Neural cell (in vitro differentiated cells): ENCODE data around the gene ADORA1. TPM values are rescaled to one million over a fixed set of nuclear protein-coding genes. Genes with fewer than 3 reads are reported as not detected.

ENCODE experiments used
- H2AFZ ChIP-seq: fragments of 200-600, 300-800 bp; sonication (generic), shearing (Covaris generic); 2 replicates; pipeline ENCODE4 v1.6.0; 2014; ENCODE audit warnings: low read depth, mild to moderate bottlenecking, antibody characterized with exemption, low read length, moderate library complexity
- H3F3A ChIP-seq: fragments of 200-600 bp; shearing (Covaris generic); 2 replicates; pipeline ENCODE4 v1.6.1; 2016; ENCODE audit warnings: mild to moderate bottlenecking, moderate library complexity, mixed read lengths, antibody characterized with exemption, low read length; ENCODE audit not compliant: insufficient read depth, poor library complexity, severe bottlenecking
- H3K27ac ChIP-seq: fragments of 200-600, 300-800 bp; sonication (generic), shearing (Covaris generic); 2 replicates; pipeline ENCODE4 v1.5.1; 2014; ENCODE audit warnings: mild to moderate bottlenecking, low read length, moderate library complexity
- H3K27me3 ChIP-seq: fragments of 300-800, 200-600 bp; sonication (generic), shearing (Covaris generic); 2 replicates; pipeline ENCODE4 v1.6.0; 2014; ENCODE audit warnings: mild to moderate bottlenecking, low read depth, low read length, moderate library complexity; ENCODE audit not compliant: insufficient read depth
- H3K36me3 ChIP-seq: fragments of 300-800, 200-600 bp; sonication (generic), shearing (Covaris generic); 2 replicates; pipeline ENCODE4 v1.5.1; 2014; ENCODE audit warnings: mild to moderate bottlenecking, antibody characterized with exemption, low read length, moderate library complexity; ENCODE audit not compliant: insufficient read depth
- H3K4me2 ChIP-seq: fragments of 300-800, 200-600 bp; sonication (generic), shearing (Covaris generic); 2 replicates; pipeline ENCODE4 v1.6.0; 2014; ENCODE audit warnings: mild to moderate bottlenecking, low read length
- H3K4me3 ChIP-seq: fragments of 300-800, 200-600 bp; sonication (generic), shearing (Covaris generic); 2 replicates; pipeline ENCODE4 v1.5.1; 2014; ENCODE audit warnings: mild to moderate bottlenecking, low read length, moderate library complexity
- H3K79me2 ChIP-seq: fragments of 200-600 bp; shearing (Covaris generic); replicated peaks from 2 replicates; pipeline ENCODE4 v1.6.0; 2014; ENCODE audit warnings: mild to moderate bottlenecking, low read length, moderate library complexity; ENCODE audit not compliant: insufficient read depth
- H3K9ac ChIP-seq: fragments of 300-800, 200-600 bp; sonication (generic), shearing (Covaris generic); 2 replicates; pipeline ENCODE4 v1.6.1; 2016; ENCODE audit warnings: mild to moderate bottlenecking, low read length, mixed read lengths
- H3K9me2 ChIP-seq: fragments of 200-600 bp; shearing (Covaris generic); 2 replicates; pipeline ENCODE4 v1.6.1; 2016; ENCODE audit warnings: mild to moderate bottlenecking, low read length, mixed read lengths; ENCODE audit not compliant: insufficient read depth
- H3K9me3 ChIP-seq: fragments of 200-600, 300-800 bp; sonication (generic), shearing (Covaris generic); 2 replicates; pipeline ENCODE4 v1.6.1; 2016; ENCODE audit warnings: mild to moderate bottlenecking, mixed run types, low read length, moderate library complexity, mixed read lengths
- H4K20me1 ChIP-seq: fragments of 200-600 bp; shearing (Covaris generic); 2 replicates; pipeline ENCODE4 v1.6.1; 2016; ENCODE audit warnings: mild to moderate bottlenecking, mixed run types; ENCODE audit not compliant: insufficient read depth
- CTCF ChIP-seq: fragments of 450-650 bp; IDR thresholded peaks from 2 replicates; pipeline ENCODE4 v1.5.1; 2014; ENCODE audit warnings: antibody characterized with exemption, mild to moderate bottlenecking, moderate library complexity; ENCODE audit not compliant: poor library complexity, severe bottlenecking
- EP300 ChIP-seq: fragments of 450-650 bp; conservative IDR thresholded peaks from 2 replicates; pipeline ENCODE4 v1.6.1; 2014; ENCODE audit warnings: antibody characterized with exemption, mild to moderate bottlenecking, moderate library complexity; ENCODE audit not compliant: poor library complexity, severe bottlenecking
- EZH2 ChIP-seq: fragments of 200-600, 300-800 bp; shearing (Covaris generic), sonication (generic); IDR thresholded peaks from 2 replicates; pipeline ENCODE4 v1.6.1; 2014; ENCODE audit warnings: antibody characterized with exemption, low read length, borderline replicate concordance, mild to moderate bottlenecking; ENCODE audit not compliant: insufficient read depth, poor library complexity, severe bottlenecking
- MXI1 ChIP-seq: fragments of 450-650 bp; conservative IDR thresholded peaks from 2 replicates; pipeline ENCODE4 v1.6.1; 2014; ENCODE audit warnings: antibody characterized with exemption, mild to moderate bottlenecking; ENCODE audit not compliant: poor library complexity, severe bottlenecking
- POLR2AphosphoS5 ChIP-seq: IDR thresholded peaks from 2 replicates; pipeline ENCODE4 v1.6.1; 2012
- RAD21 ChIP-seq: fragments of 450-650 bp; conservative IDR thresholded peaks from 2 replicates; pipeline ENCODE4 v1.6.1; 2014; ENCODE audit warnings: antibody characterized with exemption, mild to moderate bottlenecking, moderate library complexity
- SMC3 ChIP-seq: fragments of 450-650 bp; conservative IDR thresholded peaks from 2 replicates; pipeline ENCODE4 v1.6.1; 2014; ENCODE audit warnings: antibody characterized with exemption, mild to moderate bottlenecking, moderate library complexity; ENCODE audit not compliant: poor library complexity
- TAF1 ChIP-seq: IDR thresholded peaks from 2 replicates; pipeline ENCODE4 v1.6.1; 2012; ENCODE audit warnings: low read depth
- polyA plus RNA-seq: library from polyadenylated mRNA; depleted of rRNA; stranded (reverse); fragments of >200 nt; gene quantifications from 2 replicates; pipeline ENCODE4 v1.2.3, GENCODE V29; 2014
- TF ChIP-seq, protein P1 (sequence below): IDR thresholded peaks from 2 replicates; pipeline ENCODE4 v1.6.1; 2012; ENCODE audit warnings: borderline replicate concordance

ADORA1 gene
- polyA plus RNA-seq, 1 donor from 2014 or later = 7.2 TPM

GRCh38 chr1:203199481-203199815, 71.9 kb downstream of the ADORA1 start:
- H3K36me3 ChIP-seq = no peaks in the 10 kb centered on the region
- no peak overlapping the region for H3K9ac ChIP-seq
- no peaks in the 10 kb centered on the region for H3K79me2 ChIP-seq
- no peaks in the 10 kb centered on the region for H3K27me3 ChIP-seq
- no peak overlapping the region for H3K4me3 ChIP-seq
- no peak overlapping the region for H2AFZ ChIP-seq
- no peak overlapping the region for H3K27ac ChIP-seq
- no peaks in the 10 kb centered on the region for H3K9me2 ChIP-seq
- no peaks in the 10 kb centered on the region for H4K20me1 ChIP-seq
- TF ChIP-seq EP300 = no peak
- no peak for TF ChIP-seq SMC3
- no peak for TF ChIP-seq RAD21
- TF ChIP-seq CTCF = no peak
- TF ChIP-seq, protein P1, sequence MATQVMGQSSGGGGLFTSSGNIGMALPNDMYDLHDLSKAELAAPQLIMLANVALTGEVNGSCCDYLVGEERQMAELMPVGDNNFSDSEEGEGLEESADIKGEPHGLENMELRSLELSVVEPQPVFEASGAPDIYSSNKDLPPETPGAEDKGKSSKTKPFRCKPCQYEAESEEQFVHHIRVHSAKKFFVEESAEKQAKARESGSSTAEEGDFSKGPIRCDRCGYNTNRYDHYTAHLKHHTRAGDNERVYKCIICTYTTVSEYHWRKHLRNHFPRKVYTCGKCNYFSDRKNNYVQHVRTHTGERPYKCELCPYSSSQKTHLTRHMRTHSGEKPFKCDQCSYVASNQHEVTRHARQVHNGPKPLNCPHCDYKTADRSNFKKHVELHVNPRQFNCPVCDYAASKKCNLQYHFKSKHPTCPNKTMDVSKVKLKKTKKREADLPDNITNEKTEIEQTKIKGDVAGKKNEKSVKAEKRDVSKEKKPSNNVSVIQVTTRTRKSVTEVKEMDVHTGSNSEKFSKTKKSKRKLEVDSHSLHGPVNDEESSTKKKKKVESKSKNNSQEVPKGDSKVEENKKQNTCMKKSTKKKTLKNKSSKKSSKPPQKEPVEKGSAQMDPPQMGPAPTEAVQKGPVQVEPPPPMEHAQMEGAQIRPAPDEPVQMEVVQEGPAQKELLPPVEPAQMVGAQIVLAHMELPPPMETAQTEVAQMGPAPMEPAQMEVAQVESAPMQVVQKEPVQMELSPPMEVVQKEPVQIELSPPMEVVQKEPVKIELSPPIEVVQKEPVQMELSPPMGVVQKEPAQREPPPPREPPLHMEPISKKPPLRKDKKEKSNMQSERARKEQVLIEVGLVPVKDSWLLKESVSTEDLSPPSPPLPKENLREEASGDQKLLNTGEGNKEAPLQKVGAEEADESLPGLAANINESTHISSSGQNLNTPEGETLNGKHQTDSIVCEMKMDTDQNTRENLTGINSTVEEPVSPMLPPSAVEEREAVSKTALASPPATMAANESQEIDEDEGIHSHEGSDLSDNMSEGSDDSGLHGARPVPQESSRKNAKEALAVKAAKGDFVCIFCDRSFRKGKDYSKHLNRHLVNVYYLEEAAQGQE = no peak
- no peak for TF ChIP-seq MXI1
- no peak for TF ChIP-seq POLR2AphosphoS5
- no peak for TF ChIP-seq TAF1
- TF ChIP-seq EZH2 = no peak
- H3F3A ChIP-seq = no peaks in the 10 kb centered on the region
- H3K4me2 ChIP-seq = no peak overlapping the region
- no peaks in the 10 kb centered on the region for H3K9me3 ChIP-seq

GRCh38 chr1:203199816-203200571, 72.5 kb downstream of the ADORA1 start:
- H3K27ac ChIP-seq = no peak overlapping the region

More at GRCh38 chr1:203199816-203200571, 72.5 kb downstream of the ADORA1 start:
- H3K27me3 ChIP-seq = no peaks in the 10 kb centered on the region
- H4K20me1 ChIP-seq = no peaks in the 10 kb centered on the region
- H3K79me2 ChIP-seq = no peaks in the 10 kb centered on the region
- no peaks in the 10 kb centered on the region for H3F3A ChIP-seq
- no peaks in the 10 kb centered on the region for H3K36me3 ChIP-seq
- TF ChIP-seq POLR2AphosphoS5 (no peak), EP300 (no peak), MXI1 (no peak)
- H3K4me3 ChIP-seq = no peak overlapping the region
- H3K4me2 ChIP-seq = no peak overlapping the region
- no peak overlapping the region for H2AFZ ChIP-seq
- H3K9me2 ChIP-seq = no peaks in the 10 kb centered on the region
- no peak overlapping the region for H3K9ac ChIP-seq
- H3K9me3 ChIP-seq = no peaks in the 10 kb centered on the region
